Measurements from ENCODE around the gene KMT2B. TPM values are rescaled to one million over a fixed set of nuclear protein-coding genes. Genes with fewer than 3 reads are reported as not detected.

Gene KMT2B
- total RNA-seq, 1 donor from 2014 or later, result 12.6 TPM

DNA sequence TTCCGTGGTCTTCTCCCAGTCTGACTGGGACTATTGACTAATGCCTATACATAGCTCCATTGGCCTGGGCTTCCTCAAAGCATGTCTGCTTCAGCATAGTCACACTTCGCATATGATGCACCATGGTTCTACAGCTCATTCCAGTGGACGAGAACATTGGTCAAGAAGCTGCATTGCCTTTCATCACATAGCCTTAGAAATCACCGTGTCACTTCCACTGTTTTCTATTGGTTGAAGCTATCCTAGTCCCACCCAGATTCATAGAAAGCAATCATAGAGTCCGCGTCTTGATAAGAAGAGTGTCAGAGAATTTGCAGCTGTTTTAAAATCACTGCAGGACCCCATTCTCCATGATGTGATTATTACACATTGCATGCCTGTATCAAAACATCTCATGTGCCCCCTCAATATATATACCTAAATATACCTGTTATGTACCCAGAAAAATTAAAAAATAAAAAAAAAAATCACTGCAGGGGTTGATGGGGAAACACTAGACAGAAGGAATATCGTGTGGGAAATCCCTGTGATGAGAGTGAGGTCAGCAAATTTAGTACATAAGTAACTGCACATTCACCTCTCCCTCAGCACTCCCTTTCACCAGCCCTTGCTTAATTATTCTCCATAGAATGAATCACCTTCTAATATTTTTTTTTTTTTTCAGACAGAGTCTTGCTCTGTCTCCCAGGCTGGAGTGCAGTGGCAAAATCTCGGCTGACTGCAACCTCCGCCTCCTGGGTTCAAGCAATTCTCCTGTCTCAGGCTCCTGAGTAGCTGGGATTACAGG is 55.4 kb downstream of the KMT2B start:
- Histone ChIP-seq H3K4me3 (no peak overlapping the region), H3K36me3 (no peaks in the 10 kb centered on the region), H2AFZ (replicated peaks) (no peak overlapping the region), H3K4me2 (no peak overlapping the region), H3K4me1 (peaks cover 23% of the 10 kb centered on the region), H3K27ac (no peak overlapping the region), H3K79me2 (ENCODE audit: low read depth) (no peaks in the 10 kb centered on the region), H3K9me3 (ENCODE audit: low read depth) (no peaks in the 10 kb centered on the region), H3K9ac (no peak overlapping the region), H4K20me1 (ENCODE audit: low read depth) (peaks cover 31% of the 10 kb centered on the region), H3F3A (ENCODE audit: low read depth) (peaks cover 21% of the 10 kb centered on the region), H3K27me3 (peaks cover 22% of the 10 kb centered on the region)
- H3K9me3 Mint-ChIP-seq, result no peaks in the 10 kb centered on the region
- no peak overlapping the region for H3K4me3 Mint-ChIP-seq
- no peak for DNase-seq (ENCODE audit: low spot score)
- peaks cover 7% of the 10 kb centered on the region for H3K27me3 Mint-ChIP-seq (ENCODE audit: insufficient read depth, low read depth)
- TF ChIP-seq, protein P1, sequence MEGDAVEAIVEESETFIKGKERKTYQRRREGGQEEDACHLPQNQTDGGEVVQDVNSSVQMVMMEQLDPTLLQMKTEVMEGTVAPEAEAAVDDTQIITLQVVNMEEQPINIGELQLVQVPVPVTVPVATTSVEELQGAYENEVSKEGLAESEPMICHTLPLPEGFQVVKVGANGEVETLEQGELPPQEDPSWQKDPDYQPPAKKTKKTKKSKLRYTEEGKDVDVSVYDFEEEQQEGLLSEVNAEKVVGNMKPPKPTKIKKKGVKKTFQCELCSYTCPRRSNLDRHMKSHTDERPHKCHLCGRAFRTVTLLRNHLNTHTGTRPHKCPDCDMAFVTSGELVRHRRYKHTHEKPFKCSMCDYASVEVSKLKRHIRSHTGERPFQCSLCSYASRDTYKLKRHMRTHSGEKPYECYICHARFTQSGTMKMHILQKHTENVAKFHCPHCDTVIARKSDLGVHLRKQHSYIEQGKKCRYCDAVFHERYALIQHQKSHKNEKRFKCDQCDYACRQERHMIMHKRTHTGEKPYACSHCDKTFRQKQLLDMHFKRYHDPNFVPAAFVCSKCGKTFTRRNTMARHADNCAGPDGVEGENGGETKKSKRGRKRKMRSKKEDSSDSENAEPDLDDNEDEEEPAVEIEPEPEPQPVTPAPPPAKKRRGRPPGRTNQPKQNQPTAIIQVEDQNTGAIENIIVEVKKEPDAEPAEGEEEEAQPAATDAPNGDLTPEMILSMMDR (IDR thresholded peaks at IDR 0.05), result no peak
- no peak for TF ChIP-seq EZH2 (IDR thresholded peaks at IDR 0.05)
- TF ChIP-seq EZH2phosphoT487 (IDR thresholded peaks at IDR 0.05), result no peak
- peaks cover 27% of the 10 kb centered on the region for H3K4me1 Mint-ChIP-seq
- peaks cover 8% of the 10 kb centered on the region for H3K36me3 Mint-ChIP-seq
- H3K27ac Mint-ChIP-seq, result no peak overlapping the region

DNA sequence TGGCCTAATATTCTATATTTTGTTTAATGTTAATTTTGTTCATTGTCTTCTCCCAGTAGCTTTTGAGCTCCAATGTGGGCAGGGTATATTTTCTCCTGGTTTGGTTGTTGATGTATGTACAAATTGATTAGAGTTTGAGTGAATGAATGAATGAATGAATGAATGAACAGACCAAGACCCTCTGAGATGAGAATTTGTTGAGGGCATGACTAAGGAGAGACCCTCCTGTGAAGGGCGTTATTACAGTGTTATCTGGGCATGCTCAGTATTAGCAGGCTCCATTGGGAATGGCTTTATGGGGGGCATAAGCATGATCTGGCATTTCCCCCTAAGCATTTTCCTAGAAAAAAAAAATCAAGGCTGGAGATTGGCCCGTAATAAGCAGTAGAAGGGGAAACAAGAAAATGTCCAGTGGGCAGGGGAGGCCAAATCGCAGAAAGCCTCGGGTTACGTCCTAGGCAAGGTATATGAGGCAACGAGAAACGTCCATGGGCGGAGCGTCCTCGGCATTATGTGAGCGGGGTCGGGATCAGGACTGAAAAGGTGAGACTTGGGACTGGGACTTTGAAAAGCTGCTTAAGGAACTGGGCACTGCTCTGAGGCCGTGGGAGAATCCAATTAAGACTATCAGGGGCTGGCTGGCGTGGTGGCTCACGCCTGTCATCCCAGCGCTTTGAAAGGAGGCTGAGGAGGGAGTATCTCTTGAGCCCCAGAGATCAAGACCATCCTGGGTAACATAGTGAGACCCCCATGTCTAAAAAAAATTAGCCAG is 56.7 kb downstream of the KMT2B start:
- Mint-ChIP-seq H3K36me3 (peaks cover 5% of the 10 kb centered on the region), H3K9me3 (no peaks in the 10 kb centered on the region), H3K4me3 (peak overlapping the region; percentile 89), H3K27me3 (ENCODE audit: insufficient read depth, low read depth) (peaks cover 7% of the 10 kb centered on the region), H3K4me1 (peaks cover 24% of the 10 kb centered on the region), H3K27ac (no peak overlapping the region)
- no peaks in the 10 kb centered on the region for H3K9me3 ChIP-seq (ENCODE audit: low read depth)
- H3K27ac ChIP-seq, result no peak overlapping the region
- no peak overlapping the region for H2AFZ ChIP-seq (replicated peaks)
- H3K27me3 ChIP-seq, result peaks cover 22% of the 10 kb centered on the region
- TF ChIP-seq EZH2 (IDR thresholded peaks at IDR 0.05), result no peak
- no peak for TF ChIP-seq EZH2phosphoT487 (IDR thresholded peaks at IDR 0.05)
- TF ChIP-seq, protein P1 (IDR thresholded peaks at IDR 0.05), result no peak
- no peak overlapping the region for H3K9ac ChIP-seq
- peak overlapping the region; percentile 65 for H3K4me2 ChIP-seq
- DNase-seq (ENCODE audit: low spot score), result peak; percentile 61
- H3F3A ChIP-seq (ENCODE audit: low read depth), result peaks cover 21% of the 10 kb centered on the region
- peaks cover 28% of the 10 kb centered on the region for H4K20me1 ChIP-seq (ENCODE audit: low read depth)
- H3K79me2 ChIP-seq (ENCODE audit: low read depth), result no peaks in the 10 kb centered on the region
- H3K4me1 ChIP-seq, result peaks cover 23% of the 10 kb centered on the region
- peak overlapping the region; percentile 69 for H3K4me3 ChIP-seq
- H3K36me3 ChIP-seq, result no peaks in the 10 kb centered on the region

GRCh38 chr19:35775046-35775297 is 57.2 kb downstream of the KMT2B start:
- TF ChIP-seq, protein P1 (IDR thresholded peaks at IDR 0.05), result no peak
- TF ChIP-seq EZH2 (IDR thresholded peaks at IDR 0.05) (no peak), EZH2phosphoT487 (IDR thresholded peaks at IDR 0.05) (no peak)
- Histone ChIP-seq H3K27ac (no peak overlapping the region), H3F3A (ENCODE audit: low read depth) (peaks cover 21% of the 10 kb centered on the region), H2AFZ (replicated peaks) (no peak overlapping the region), H4K20me1 (ENCODE audit: low read depth) (peaks cover 28% of the 10 kb centered on the region), H3K9me3 (ENCODE audit: low read depth) (no peaks in the 10 kb centered on the region), H3K9ac (no peak overlapping the region), H3K4me1 (peaks cover 23% of the 10 kb centered on the region), H3K79me2 (ENCODE audit: low read depth) (no peaks in the 10 kb centered on the region), H3K27me3 (peaks cover 22% of the 10 kb centered on the region), H3K4me3 (peak overlapping the region; percentile 69), H3K4me2 (peak overlapping the region; percentile 65), H3K36me3 (no peaks in the 10 kb centered on the region)
- Mint-ChIP-seq H3K9me3 (no peaks in the 10 kb centered on the region), H3K27me3 (ENCODE audit: insufficient read depth, low read depth) (peaks cover 7% of the 10 kb centered on the region), H3K4me3 (peak overlapping the region; percentile 89), H3K4me1 (peaks cover 24% of the 10 kb centered on the region), H3K36me3 (peaks cover 5% of the 10 kb centered on the region), H3K27ac (no peak overlapping the region)
- DNase-seq (ENCODE audit: low spot score), result no peak
